H9 (cell line): ENCODE measurements around the gene ASPSCR1. TPM values are rescaled to one million over a fixed set of nuclear protein-coding genes. Genes with fewer than 3 reads are reported as not detected.
A peak's percentile ranks its signal among the peaks of the same experiment; 100 is the strongest.

Experiments
- DNase-seq: peaks from one replicate; pipeline ENCODE4 v3.0.0-alpha.2; 2017
- H2AFZ ChIP-seq: one replicate; pipeline ENCODE4 v1.6.1; 2013; ENCODE audit warnings: mild to moderate bottlenecking, low read length, control low read depth, moderate library complexity
- H2AK5ac ChIP-seq: 2 replicates; pipeline ENCODE4 v1.6.1; 2013; ENCODE audit warnings: low read length, control low read depth, mixed read lengths; ENCODE audit not compliant: insufficient read length
- H2BK120ac ChIP-seq: one replicate; pipeline ENCODE4 v1.6.1; 2013; ENCODE audit warnings: low read depth, mild to moderate bottlenecking, low read length, control low read depth, inconsistent platforms; ENCODE audit not compliant: poor library complexity, severe bottlenecking
- H2BK12ac ChIP-seq: 2 replicates; pipeline ENCODE4 v1.6.1; 2013; ENCODE audit warnings: low read length, control low read depth, mixed read lengths, low read depth; ENCODE audit not compliant: insufficient read length
- H2BK15ac ChIP-seq: 2 replicates; pipeline ENCODE4 v1.6.1; 2013; ENCODE audit warnings: low read depth, low read length, control low read depth
- H2BK20ac ChIP-seq: one replicate; pipeline ENCODE4 v1.6.1; 2013; ENCODE audit warnings: low read depth, mild to moderate bottlenecking, low read length, control low read depth, inconsistent platforms; ENCODE audit not compliant: poor library complexity, severe bottlenecking
- H2BK5ac ChIP-seq: 2 replicates; pipeline ENCODE4 v1.6.1; 2013; ENCODE audit warnings: low read length, control low read depth, mixed read lengths; ENCODE audit not compliant: insufficient read length
- H3K14ac ChIP-seq: 2 replicates; pipeline ENCODE4 v1.6.1; 2013; ENCODE audit warnings: low read length, control low read depth; ENCODE audit not compliant: insufficient read depth
- H3K18ac ChIP-seq: 2 replicates; pipeline ENCODE4 v1.6.1; 2013; ENCODE audit warnings: low read depth, mild to moderate bottlenecking, mixed read lengths, low read length, control low read depth; ENCODE audit not compliant: insufficient read length
- H3K23ac ChIP-seq: 2 replicates; pipeline ENCODE4 v1.6.1; 2013; ENCODE audit warnings: low read length, control low read depth, mixed read lengths, low read depth; ENCODE audit not compliant: insufficient read length
- H3K23me2 ChIP-seq: 2 replicates; pipeline ENCODE4 v1.6.1; 2013; ENCODE audit warnings: low read depth, mild to moderate bottlenecking, mixed read lengths, low read length, control low read depth; ENCODE audit not compliant: insufficient read length, poor library complexity, severe bottlenecking
- H3K27ac ChIP-seq: 2 replicates; pipeline ENCODE4 v1.5.1; 2013; ENCODE audit warnings: low read length, control low read depth, mixed read lengths, low read depth; ENCODE audit not compliant: insufficient read length
- H3K27me3 ChIP-seq: 2 replicates; pipeline ENCODE4 v1.6.1; 2013; ENCODE audit warnings: low read length, control low read depth, inconsistent platforms; ENCODE audit not compliant: insufficient read depth
- H3K4ac ChIP-seq: 2 replicates; pipeline ENCODE4 v1.6.1; 2013; ENCODE audit warnings: low read depth, mild to moderate bottlenecking, control low read depth, inconsistent platforms, low read length, moderate library complexity
- H3K4me1 ChIP-seq: 2 replicates; pipeline ENCODE4 v1.6.1; 2013; ENCODE audit warnings: low read length, control low read depth, inconsistent platforms; ENCODE audit not compliant: insufficient read depth
- H3K4me2 ChIP-seq: 2 replicates; pipeline ENCODE4 v1.6.1; 2013; ENCODE audit warnings: low read length, control low read depth, mixed read lengths; ENCODE audit not compliant: insufficient read length, insufficient read depth
- H3K56ac ChIP-seq: 2 replicates; pipeline ENCODE4 v1.6.1; 2013; ENCODE audit warnings: low read depth, mild to moderate bottlenecking, mixed read lengths, low read length, control low read depth; ENCODE audit not compliant: insufficient read length
- H3K79me1 ChIP-seq: 2 replicates; pipeline ENCODE4 v1.6.1; 2013; ENCODE audit warnings: low read depth, mild to moderate bottlenecking, moderate library complexity, low read length, control low read depth, inconsistent platforms; ENCODE audit not compliant: insufficient read depth, poor library complexity, severe bottlenecking
- H3K79me2 ChIP-seq: 2 replicates; pipeline ENCODE4 v1.6.1; 2013; ENCODE audit warnings: low read length, control low read depth, inconsistent platforms; ENCODE audit not compliant: insufficient read depth
- H3K9ac ChIP-seq: 2 replicates; pipeline ENCODE4 v1.6.1; 2013; ENCODE audit warnings: low read length, control low read depth, mixed read lengths; ENCODE audit not compliant: insufficient read length; ENCODE audit errors: extremely low read depth
- H3K9me3 ChIP-seq: one replicate; pipeline ENCODE4 v1.6.1; 2013; ENCODE audit warnings: low read depth, low read length, inconsistent platforms; ENCODE audit not compliant: control insufficient read depth
- H3T11ph ChIP-seq: one replicate; pipeline ENCODE4 v1.6.1; 2013; ENCODE audit warnings: mild to moderate bottlenecking, low read length, control low read depth, inconsistent platforms
- H4K20me1 ChIP-seq: one replicate; pipeline ENCODE4 v1.6.1; 2013; ENCODE audit not compliant: control insufficient read depth, insufficient read length, insufficient read depth
- H4K5ac ChIP-seq: 2 replicates; pipeline ENCODE4 v1.6.1; 2013; ENCODE audit warnings: low read depth, mild to moderate bottlenecking, mixed read lengths, low read length, control low read depth; ENCODE audit not compliant: insufficient read length
- H4K8ac ChIP-seq: replicated peaks from 2 replicates; pipeline ENCODE4 v1.6.1; 2013; ENCODE audit warnings: low read length, control low read depth, mixed read lengths, low read depth; ENCODE audit not compliant: insufficient read length
- H4K91ac ChIP-seq: 2 replicates; pipeline ENCODE4 v1.6.1; 2013; ENCODE audit warnings: low read depth, mild to moderate bottlenecking, moderate library complexity, mixed read lengths, low read length, control low read depth; ENCODE audit not compliant: insufficient read length
- H3K27ac Mint-ChIP-seq, 3 experiments: 2 replicates in 2 of 3; 3 replicates in 1 of 3; pipeline ENCODE4 v1.8.0; 2020 to 2021; ENCODE audit warnings: mixed read lengths in 3 of 3, mild to moderate bottlenecking in 1 of 3, moderate library complexity in 1 of 3
- H3K27me3 Mint-ChIP-seq: 2 replicates; pipeline ENCODE4 v1.8.0; 2021; ENCODE audit warnings: low read depth, mild to moderate bottlenecking, moderate library complexity, mixed read lengths
- H3K36me3 Mint-ChIP-seq, 3 experiments: 2 replicates in 2 of 3; 3 replicates in 1 of 3; pipeline ENCODE4 v1.8.0; 2020 to 2021; ENCODE audit warnings: low read depth in 3 of 3, mixed read lengths in 3 of 3; ENCODE audit not compliant: insufficient read depth in 1 of 3
- H3K4me1 Mint-ChIP-seq, 2 experiments: 2 replicates each; pipeline ENCODE4 v1.8.0; 2020; ENCODE audit warnings: mixed read lengths in 2 of 2
- H3K4me3 Mint-ChIP-seq, 2 experiments: 2 replicates in 1 of 2; 3 replicates in 1 of 2; pipeline ENCODE4 v1.8.0; 2020 to 2021; ENCODE audit warnings: mild to moderate bottlenecking in 2 of 2, mixed read lengths in 2 of 2, moderate library complexity in 1 of 2
- H3K9me3 Mint-ChIP-seq, 2 experiments: 2 replicates in 1 of 2; 3 replicates in 1 of 2; pipeline ENCODE4 v1.8.0; 2020; ENCODE audit warnings: mild to moderate bottlenecking in 2 of 2, mixed read lengths in 2 of 2, moderate library complexity in 1 of 2
- WGBS: extraction: QIAGEN DNeasy Blood & Tissue Kit; methylation state at CpG from one replicate; pipeline ENCODE4 v1.1.7; 2013; ENCODE audit warnings: missing lambda C conversion rate, low lambda C conversion rate, mixed read lengths; ENCODE audit not compliant: insufficient read length; ENCODE audit errors: extremely low coverage; 5-methylcytosine and 5-hydroxymethylcytosine counted together
- total RNA-seq: library from RNA; stranded (reverse); gene quantifications from 2 replicates; pipeline ENCODE4 v1.2.1, GENCODE V29; 2021
- TF ChIP-seq, protein P1 (sequence below): fragments of 200-600 bp; sonication (generic); conservative IDR thresholded peaks from 3 replicates; pipeline ENCODE4 v1.8.0; 2021; ENCODE audit warnings: antibody characterized with exemption, mild to moderate bottlenecking

Gene ASPSCR1
- total RNA-seq, 1 experiment from 2014 or later, result 50.9 TPM

DNA sequence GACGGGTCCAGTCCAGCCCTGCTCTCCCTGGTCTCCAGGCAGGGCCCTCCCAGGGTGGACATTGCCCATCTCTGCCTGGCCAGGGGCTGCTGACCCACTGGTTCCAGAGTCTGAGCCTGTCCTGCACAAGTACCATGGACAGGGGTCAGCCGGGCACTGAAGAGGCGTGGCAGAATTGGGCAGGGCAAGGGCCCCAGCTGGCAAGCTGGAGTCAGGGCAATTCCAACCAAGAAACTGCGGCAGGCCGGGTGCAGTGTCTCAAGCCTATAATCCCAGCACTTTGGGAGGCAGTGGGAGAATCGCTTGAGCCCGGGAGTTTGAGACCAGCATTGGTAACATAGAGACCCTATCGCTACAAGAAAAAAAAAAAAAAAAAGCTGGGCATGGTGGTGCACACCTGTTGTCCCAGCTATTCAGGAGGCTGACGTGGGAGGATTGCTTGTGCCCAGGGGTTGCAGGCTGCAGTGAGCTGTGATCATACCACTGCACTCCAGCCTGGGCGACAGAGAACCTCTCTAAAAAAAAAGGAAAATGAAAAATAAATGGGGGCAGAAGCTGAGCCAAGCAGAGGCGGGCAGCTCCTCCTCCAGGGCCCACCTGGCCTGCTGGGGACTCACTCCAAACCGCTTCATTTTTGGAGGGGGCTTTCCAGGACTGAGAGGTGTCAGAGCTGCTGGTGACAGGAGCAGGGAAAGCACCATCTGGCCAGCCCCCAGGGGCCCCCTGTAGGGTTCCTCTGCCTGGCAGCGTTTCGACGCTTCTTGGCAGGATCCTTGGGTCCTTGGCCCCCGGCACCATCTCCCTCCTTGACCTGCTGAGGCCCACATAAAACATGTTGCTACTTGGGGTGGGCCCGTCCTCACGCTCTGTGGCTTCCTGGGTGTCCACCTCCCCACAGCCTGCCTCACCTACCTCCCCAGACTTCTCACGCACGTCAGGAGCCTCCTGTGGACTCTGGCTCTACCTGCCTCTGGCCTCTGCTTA, 47.0 kb upstream of the ASPSCR1 start:
- H3K27ac ChIP-seq, result no peak overlapping the region
- no peak overlapping the region for H3K9ac ChIP-seq
- H3K4me3 Mint-ChIP-seq, result 0 out of 5 replicates have a peak overlapping the region, but pooled peaks of 1 of the 2 experiments have one; percentile 22
- H3K36me3 Mint-ChIP-seq, result peaks cover 3 to 23% (median 18%) of the 10 kb centered on the region in 3 experiments; a peak in 6 of 7 replicates
- H2BK5ac ChIP-seq, result no peak overlapping the region
- H3K4me1 ChIP-seq, result no peaks in the 10 kb centered on the region
- no peak overlapping the region for H2AFZ ChIP-seq
- H3K27ac Mint-ChIP-seq, result peak overlapping the region in 1 of 3 experiments; percentile 75; a peak in 2 of 7 replicates
- H3K4me2 ChIP-seq, result no peak overlapping the region
- H4K91ac ChIP-seq, result no peak overlapping the region
- peaks cover 20% of the 10 kb centered on the region for H3K27me3 Mint-ChIP-seq
- H4K8ac ChIP-seq, result no peak overlapping the region
- H3T11ph ChIP-seq, result no peak overlapping the region
- no peak overlapping the region; the same call in 1 of the 2 replicates for H3K14ac ChIP-seq
- no peak overlapping the region for H2BK15ac ChIP-seq
- H3K9me3 Mint-ChIP-seq, result no peaks in the 10 kb centered on the region
- H2AK5ac ChIP-seq, result no peak overlapping the region
- TF ChIP-seq, protein P1, sequence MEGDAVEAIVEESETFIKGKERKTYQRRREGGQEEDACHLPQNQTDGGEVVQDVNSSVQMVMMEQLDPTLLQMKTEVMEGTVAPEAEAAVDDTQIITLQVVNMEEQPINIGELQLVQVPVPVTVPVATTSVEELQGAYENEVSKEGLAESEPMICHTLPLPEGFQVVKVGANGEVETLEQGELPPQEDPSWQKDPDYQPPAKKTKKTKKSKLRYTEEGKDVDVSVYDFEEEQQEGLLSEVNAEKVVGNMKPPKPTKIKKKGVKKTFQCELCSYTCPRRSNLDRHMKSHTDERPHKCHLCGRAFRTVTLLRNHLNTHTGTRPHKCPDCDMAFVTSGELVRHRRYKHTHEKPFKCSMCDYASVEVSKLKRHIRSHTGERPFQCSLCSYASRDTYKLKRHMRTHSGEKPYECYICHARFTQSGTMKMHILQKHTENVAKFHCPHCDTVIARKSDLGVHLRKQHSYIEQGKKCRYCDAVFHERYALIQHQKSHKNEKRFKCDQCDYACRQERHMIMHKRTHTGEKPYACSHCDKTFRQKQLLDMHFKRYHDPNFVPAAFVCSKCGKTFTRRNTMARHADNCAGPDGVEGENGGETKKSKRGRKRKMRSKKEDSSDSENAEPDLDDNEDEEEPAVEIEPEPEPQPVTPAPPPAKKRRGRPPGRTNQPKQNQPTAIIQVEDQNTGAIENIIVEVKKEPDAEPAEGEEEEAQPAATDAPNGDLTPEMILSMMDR, result no peak
- no peak overlapping the region for H4K5ac ChIP-seq
- H3K79me2 ChIP-seq, result peaks cover 6% of the 10 kb centered on the region; the same call in 1 of the 2 replicates
- DNase-seq, result no peak
- no peak overlapping the region for H3K4ac ChIP-seq
- H3K23ac ChIP-seq, result no peak overlapping the region
- no peak overlapping the region for H2BK120ac ChIP-seq
- no peak overlapping the region for H3K56ac ChIP-seq
- H2BK12ac ChIP-seq, result no peak overlapping the region
- peaks cover 4% of the 10 kb centered on the region for H4K20me1 ChIP-seq
- H3K23me2 ChIP-seq, result peaks cover 9% of the 10 kb centered on the region
- H3K79me1 ChIP-seq, result no peaks in the 10 kb centered on the region
- WGBS, result no CpG with 5 or more reads among the region's 20 CpGs
- H3K27me3 ChIP-seq, result no peaks in the 10 kb centered on the region; the same call in 1 of the 2 replicates
- H3K18ac ChIP-seq, result no peak overlapping the region
- H3K9me3 ChIP-seq, result no peaks in the 10 kb centered on the region
- H2BK20ac ChIP-seq, result no peak overlapping the region
- H3K4me1 Mint-ChIP-seq, result peaks cover 10 to 15% of the 10 kb centered on the region in 2 experiments
